Astrocyte of the spinal cord (primary cell): ENCODE measurements around the gene MRPL55.
A peak's percentile ranks its signal among the peaks of the same experiment; 100 is the strongest.

ENCODE experiments used
- DNase-seq: peaks from one replicate; pipeline ENCODE4 v3.0.0; 2011; ENCODE audit warnings: low read depth, low spot score
- H3K4me3 ChIP-seq: 2 replicates; pipeline ENCODE4 v1.5.1; 2011; ENCODE audit warnings: low read depth, mild to moderate bottlenecking, low read length, moderate library complexity
- CTCF ChIP-seq: IDR thresholded peaks from 2 replicates; pipeline ENCODE4 v1.5.1; 2012; ENCODE audit warnings: low read depth, mild to moderate bottlenecking, low read length, inconsistent platforms
- in situ Hi-C: cut with HindIII; loops from 2 replicates; pipeline ENCODE4 v1.10.0; 2017; ENCODE audit warnings: low sequenced_read_pairs

Gene MRPL55

GRCh38 chr1:228075801-228076271 is 33.3 kb downstream of the MRPL55 start:
- in situ Hi-C loops, result no loop called here

GRCh38 chr1:228074954-228075730 is 34.0 kb downstream of the MRPL55 start:
- TF ChIP-seq CTCF, result no peak
- DNase-seq, result no peak
- in situ Hi-C loops, result no loop called here
- no peak overlapping the region for H3K4me3 ChIP-seq

More at GRCh38 chr1:228075801-228076271, 33.3 kb downstream of the MRPL55 start:
- DNase-seq, result no peak
- TF ChIP-seq CTCF, result no peak
- H3K4me3 ChIP-seq, result no peak overlapping the region

GRCh38 chr1:228073857-228074545 is 35.1 kb downstream of the MRPL55 start:
- peak; percentile 17 for TF ChIP-seq CTCF
- in situ Hi-C loops, result no loop called here
- no peak for DNase-seq
- no peak overlapping the region for H3K4me3 ChIP-seq

GRCh38 chr1:228073061-228073856 is 35.8 kb downstream of the MRPL55 start:
- DNase-seq, result no peak
- H3K4me3 ChIP-seq, result no peak overlapping the region
- in situ Hi-C loops, result no loop called here
- TF ChIP-seq CTCF, result no peak

GRCh38 chr1:228072658-228073043 is 36.4 kb downstream of the MRPL55 start:
- no peak for DNase-seq
- in situ Hi-C loops, result no loop called here
- TF ChIP-seq CTCF, result no peak
- no peak overlapping the region for H3K4me3 ChIP-seq
